ENCODE data around the gene ASXL3.

The ASXL3 gene

GRCh38 chr18:33612632-33613031, 34.6 kb downstream of the ASXL3 start:
- no peaks in the 10 kb centered on the region for H3K36me3 ChIP-seq (ENCODE audit: insufficient read depth, low read length)
- H3K27me3 ChIP-seq (ENCODE audit: control insufficient read depth, insufficient read depth, low read length) = peaks cover 3% of the 10 kb centered on the region
- no peak overlapping the region for H3K4me3 ChIP-seq (ENCODE audit: low read length)
- H3K9me3 ChIP-seq (replicated peaks; ENCODE audit: low read length) = no peaks in the 10 kb centered on the region
- H3K4me2 ChIP-seq (ENCODE audit: low read length) = no peak overlapping the region
- H3K4me1 ChIP-seq (ENCODE audit: control insufficient read depth, insufficient read depth, low read length) = no peaks in the 10 kb centered on the region
- no peak overlapping the region for H3K9ac ChIP-seq (ENCODE audit: low read depth, low read length)

GRCh38 chr18:33616556-33616955, 38.5 kb downstream of the ASXL3 start:
- no peaks in the 10 kb centered on the region for H3K9me3 ChIP-seq (replicated peaks; ENCODE audit: low read length)
- H3K36me3 ChIP-seq (ENCODE audit: insufficient read depth, low read length) = no peaks in the 10 kb centered on the region
- H3K27me3 ChIP-seq (ENCODE audit: control insufficient read depth, insufficient read depth, low read length) = no peaks in the 10 kb centered on the region
- H3K4me2 ChIP-seq (ENCODE audit: low read length) = no peak overlapping the region
- no peak overlapping the region for H3K4me3 ChIP-seq (ENCODE audit: low read length)
- H3K4me1 ChIP-seq (ENCODE audit: control insufficient read depth, insufficient read depth, low read length) = no peaks in the 10 kb centered on the region
- H3K9ac ChIP-seq (ENCODE audit: low read depth, low read length) = no peak overlapping the region

- Histone ChIP-seq H3K36me3 (ENCODE audit: insufficient read depth, low read length) (no peaks in the 10 kb centered on the region), H3K9ac (ENCODE audit: low read depth, low read length) (no peak overlapping the region), H3K27me3 (ENCODE audit: control insufficient read depth, insufficient read depth, low read length) (no peaks in the 10 kb centered on the region), H3K4me3 (ENCODE audit: low read length) (no peak overlapping the region), H3K4me2 (ENCODE audit: low read length) (no peak overlapping the region), H3K9me3 (replicated peaks; ENCODE audit: low read length) (no peaks in the 10 kb centered on the region), H3K4me1 (ENCODE audit: control insufficient read depth, insufficient read depth, low read length) (no peaks in the 10 kb centered on the region)
Observed at GRCh38 chr18:33627114-33627513, 49.1 kb downstream of the ASXL3 start.

GRCh38 chr18:33630476-33630875, 52.5 kb downstream of the ASXL3 start:
- no peaks in the 10 kb centered on the region for H3K36me3 ChIP-seq (ENCODE audit: insufficient read depth, low read length)
- H3K9ac ChIP-seq (ENCODE audit: low read depth, low read length) = no peak overlapping the region
- no peak overlapping the region for H3K4me2 ChIP-seq (ENCODE audit: low read length)
- H3K27me3 ChIP-seq (ENCODE audit: control insufficient read depth, insufficient read depth, low read length) = no peaks in the 10 kb centered on the region
- H3K4me1 ChIP-seq (ENCODE audit: control insufficient read depth, insufficient read depth, low read length) = no peaks in the 10 kb centered on the region
- H3K4me3 ChIP-seq (ENCODE audit: low read length) = no peak overlapping the region
- no peaks in the 10 kb centered on the region for H3K9me3 ChIP-seq (replicated peaks; ENCODE audit: low read length)

- H3K4me3 ChIP-seq (ENCODE audit: low read length) = no peak overlapping the region
- H3K4me1 ChIP-seq (ENCODE audit: control insufficient read depth, insufficient read depth, low read length) = no peaks in the 10 kb centered on the region
- H3K27me3 ChIP-seq (ENCODE audit: control insufficient read depth, insufficient read depth, low read length) = no peaks in the 10 kb centered on the region
- no peak overlapping the region for H3K9ac ChIP-seq (ENCODE audit: low read depth, low read length)
- H3K9me3 ChIP-seq (replicated peaks; ENCODE audit: low read length) = no peaks in the 10 kb centered on the region
- no peaks in the 10 kb centered on the region for H3K36me3 ChIP-seq (ENCODE audit: insufficient read depth, low read length)
- no peak overlapping the region for H3K4me2 ChIP-seq (ENCODE audit: low read length)
Observed at GRCh38 chr18:33641141-33641540, 63.1 kb downstream of the ASXL3 start.

- H3K4me2 ChIP-seq (ENCODE audit: low read length) = no peak overlapping the region
- H3K9me3 ChIP-seq (replicated peaks; ENCODE audit: low read length) = no peaks in the 10 kb centered on the region
- no peak overlapping the region for H3K4me3 ChIP-seq (ENCODE audit: low read length)
- peaks cover 4% of the 10 kb centered on the region for H3K27me3 ChIP-seq (ENCODE audit: control insufficient read depth, insufficient read depth, low read length)
- H3K4me1 ChIP-seq (ENCODE audit: control insufficient read depth, insufficient read depth, low read length) = no peaks in the 10 kb centered on the region
- H3K36me3 ChIP-seq (ENCODE audit: insufficient read depth, low read length) = no peaks in the 10 kb centered on the region
- H3K9ac ChIP-seq (ENCODE audit: low read depth, low read length) = no peak overlapping the region
Observed at GRCh38 chr18:33644494-33644893, 66.5 kb downstream of the ASXL3 start.

GRCh38 chr18:33647365-33647764, 69.3 kb downstream of the ASXL3 start:
- Histone ChIP-seq H3K9ac (ENCODE audit: low read depth, low read length) (no peak overlapping the region), H3K36me3 (ENCODE audit: insufficient read depth, low read length) (no peaks in the 10 kb centered on the region), H3K4me1 (ENCODE audit: control insufficient read depth, insufficient read depth, low read length) (no peaks in the 10 kb centered on the region), H3K4me2 (ENCODE audit: low read length) (no peak overlapping the region), H3K4me3 (ENCODE audit: low read length) (no peak overlapping the region), H3K27me3 (ENCODE audit: control insufficient read depth, insufficient read depth, low read length) (peaks cover 8% of the 10 kb centered on the region), H3K9me3 (replicated peaks; ENCODE audit: low read length) (no peaks in the 10 kb centered on the region)

- H3K4me2 ChIP-seq (ENCODE audit: low read length) = no peak overlapping the region
- no peak overlapping the region for H3K9ac ChIP-seq (ENCODE audit: low read depth, low read length)
- H3K4me3 ChIP-seq (ENCODE audit: low read length) = no peak overlapping the region
- H3K36me3 ChIP-seq (ENCODE audit: insufficient read depth, low read length) = no peaks in the 10 kb centered on the region
- H3K27me3 ChIP-seq (ENCODE audit: control insufficient read depth, insufficient read depth, low read length) = peaks cover 15% of the 10 kb centered on the region
- no peaks in the 10 kb centered on the region for H3K4me1 ChIP-seq (ENCODE audit: control insufficient read depth, insufficient read depth, low read length)
- no peaks in the 10 kb centered on the region for H3K9me3 ChIP-seq (replicated peaks; ENCODE audit: low read length)
Observed at GRCh38 chr18:33652635-33653034, 74.6 kb downstream of the ASXL3 start.

- Histone ChIP-seq H3K4me3 (ENCODE audit: low read length) (no peak overlapping the region), H3K4me2 (ENCODE audit: low read length) (no peak overlapping the region)
Observed at GRCh38 chr18:33653231-33653630, 75.2 kb downstream of the ASXL3 start.

GRCh38 chr18:33656889-33657448, 79.0 kb downstream of the ASXL3 start:
- Histone ChIP-seq H3K36me3 (ENCODE audit: insufficient read depth, low read length) (no peaks in the 10 kb centered on the region), H3K4me3 (ENCODE audit: low read length) (no peak overlapping the region), H3K9me3 (replicated peaks; ENCODE audit: low read length) (no peaks in the 10 kb centered on the region), H3K9ac (ENCODE audit: low read depth, low read length) (no peak overlapping the region), H3K4me2 (ENCODE audit: low read length) (no peak overlapping the region), H3K4me1 (ENCODE audit: control insufficient read depth, insufficient read depth, low read length) (no peaks in the 10 kb centered on the region), H3K27me3 (ENCODE audit: control insufficient read depth, insufficient read depth, low read length) (peaks cover 11% of the 10 kb centered on the region)

More at GRCh38 chr18:33653231-33653630, 75.2 kb downstream of the ASXL3 start:
- no peaks in the 10 kb centered on the region for H3K36me3 ChIP-seq (ENCODE audit: insufficient read depth, low read length)
- H3K9ac ChIP-seq (ENCODE audit: low read depth, low read length) = no peak overlapping the region
- H3K27me3 ChIP-seq (ENCODE audit: control insufficient read depth, insufficient read depth, low read length) = peaks cover 12% of the 10 kb centered on the region
- no peaks in the 10 kb centered on the region for H3K4me1 ChIP-seq (ENCODE audit: control insufficient read depth, insufficient read depth, low read length)
- H3K9me3 ChIP-seq (replicated peaks; ENCODE audit: low read length) = no peaks in the 10 kb centered on the region

- H3K36me3 ChIP-seq (ENCODE audit: insufficient read depth, low read length) = no peaks in the 10 kb centered on the region
- no peaks in the 10 kb centered on the region for H3K9me3 ChIP-seq (replicated peaks; ENCODE audit: low read length)
Observed at GRCh38 chr18:33660696-33661310, 82.8 kb downstream of the ASXL3 start.

GRCh38 chr18:33664241-33664874, 86.3 kb downstream of the ASXL3 start:
- Histone ChIP-seq H3K4me2 (ENCODE audit: low read length) (no peak overlapping the region), H3K9me3 (replicated peaks; ENCODE audit: low read length) (no peaks in the 10 kb centered on the region)

More at GRCh38 chr18:33660696-33661310, 82.8 kb downstream of the ASXL3 start:
- Histone ChIP-seq H3K4me3 (ENCODE audit: low read length) (no peak overlapping the region), H3K27me3 (ENCODE audit: control insufficient read depth, insufficient read depth, low read length) (peaks cover 11% of the 10 kb centered on the region), H3K4me2 (ENCODE audit: low read length) (no peak overlapping the region), H3K4me1 (ENCODE audit: control insufficient read depth, insufficient read depth, low read length) (no peaks in the 10 kb centered on the region), H3K9ac (ENCODE audit: low read depth, low read length) (no peak overlapping the region)

More at GRCh38 chr18:33664241-33664874, 86.3 kb downstream of the ASXL3 start:
- Histone ChIP-seq H3K36me3 (ENCODE audit: insufficient read depth, low read length) (no peaks in the 10 kb centered on the region), H3K4me3 (ENCODE audit: low read length) (no peak overlapping the region), H3K4me1 (ENCODE audit: control insufficient read depth, insufficient read depth, low read length) (no peaks in the 10 kb centered on the region), H3K9ac (ENCODE audit: low read depth, low read length) (no peak overlapping the region), H3K27me3 (ENCODE audit: control insufficient read depth, insufficient read depth, low read length) (peaks cover 6% of the 10 kb centered on the region)

Measured in skeletal muscle satellite cell (primary cell).